T-helper 1 cell treated with Interleukin-12 subunit alpha and Interleukin-12 subunit beta and Interleukin-4 antibody, amounts not matched to agents 30 ng/mL and 1 ng/mL, for 36 hours (primary cell): ENCODE data around the gene ENPP3. TPM values are rescaled to one million over a fixed set of nuclear protein-coding genes. Genes with fewer than 3 reads are reported as not detected.
"Not testable (repeated sequence)": the region's sequence is repeated elsewhere in the genome, so short reads cannot be mapped to it uniquely, and the experiment has no call there.

Experiments
- intact Hi-C: fragments of 100-400 bp; cut with micrococcal nuclease; formaldehyde crosslinking; loops from one replicate; pipeline ENCODE4 v1.15.1; 2024
- total RNA-seq: library from RNA; stranded (reverse); gene quantifications from 2 replicates; pipeline ENCODE4 v1.2.3, GENCODE V29; 2022

ENPP3 gene
- total RNA-seq, 1 donor from 2014 or later, result 1.5 TPM

DNA sequence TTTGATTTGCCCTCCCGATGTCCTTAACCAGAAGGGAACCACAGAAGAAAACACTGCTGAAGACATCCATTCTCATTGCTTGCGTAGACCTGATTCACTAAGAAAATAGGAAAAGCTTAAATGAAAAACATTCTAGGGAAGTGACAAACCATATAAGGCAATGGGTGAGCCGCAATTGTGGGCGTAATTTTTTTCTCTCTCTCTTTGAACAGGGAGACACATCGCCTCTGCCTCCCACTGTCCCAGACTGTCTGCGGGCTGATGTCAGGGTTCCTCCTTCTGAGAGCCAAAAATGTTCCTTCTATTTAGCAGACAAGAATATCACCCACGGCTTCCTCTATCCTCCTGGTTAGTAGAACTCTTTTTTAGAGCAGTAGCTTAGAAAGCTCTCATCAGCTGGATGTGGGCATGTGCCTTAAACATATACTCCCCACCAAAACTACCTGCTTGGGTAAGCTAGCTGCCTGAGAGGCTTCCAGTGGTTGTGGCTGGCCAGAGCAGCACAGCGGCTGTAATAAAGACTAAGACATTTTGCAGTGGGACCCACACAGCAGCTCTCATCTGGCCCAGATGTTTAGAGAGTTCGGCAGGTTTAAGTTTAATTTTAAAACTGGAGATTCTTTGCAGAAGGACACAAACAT lies 96.4 kb downstream of the ENPP3 start:
- intact Hi-C loops, result no loop called here

- intact Hi-C loops, result no loop called here
Observed at GRCh38 chr6:131736003-131736596, 99.0 kb downstream of the ENPP3 start.

- intact Hi-C loops, result no loop called here
Observed at GRCh38 chr6:131736811-131737210, 99.7 kb downstream of the ENPP3 start.

GRCh38 chr6:131739136-131739535 lies 102.0 kb downstream of the ENPP3 start:
- intact Hi-C loops, result no loop called here

DNA sequence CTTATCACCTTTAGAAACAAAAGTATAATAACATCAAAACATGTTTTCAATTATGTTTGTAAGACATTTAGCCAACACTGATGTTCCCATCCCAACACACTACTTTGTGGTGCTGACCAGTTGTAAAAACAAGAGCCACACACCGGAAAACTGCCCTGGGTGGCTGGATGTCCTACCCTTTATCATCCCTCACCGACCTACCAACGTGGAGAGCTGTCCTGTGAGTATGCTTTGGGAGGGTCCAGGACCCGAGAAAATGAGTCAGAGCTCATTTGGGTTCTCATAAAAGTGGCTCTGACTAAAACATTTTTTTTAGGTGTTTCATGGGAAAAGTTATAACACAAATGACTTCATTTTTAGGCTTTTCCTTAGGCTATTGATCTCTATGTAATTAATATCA lies 103.1 kb downstream of the ENPP3 start:
- intact Hi-C loops, result no loop called here

DNA sequence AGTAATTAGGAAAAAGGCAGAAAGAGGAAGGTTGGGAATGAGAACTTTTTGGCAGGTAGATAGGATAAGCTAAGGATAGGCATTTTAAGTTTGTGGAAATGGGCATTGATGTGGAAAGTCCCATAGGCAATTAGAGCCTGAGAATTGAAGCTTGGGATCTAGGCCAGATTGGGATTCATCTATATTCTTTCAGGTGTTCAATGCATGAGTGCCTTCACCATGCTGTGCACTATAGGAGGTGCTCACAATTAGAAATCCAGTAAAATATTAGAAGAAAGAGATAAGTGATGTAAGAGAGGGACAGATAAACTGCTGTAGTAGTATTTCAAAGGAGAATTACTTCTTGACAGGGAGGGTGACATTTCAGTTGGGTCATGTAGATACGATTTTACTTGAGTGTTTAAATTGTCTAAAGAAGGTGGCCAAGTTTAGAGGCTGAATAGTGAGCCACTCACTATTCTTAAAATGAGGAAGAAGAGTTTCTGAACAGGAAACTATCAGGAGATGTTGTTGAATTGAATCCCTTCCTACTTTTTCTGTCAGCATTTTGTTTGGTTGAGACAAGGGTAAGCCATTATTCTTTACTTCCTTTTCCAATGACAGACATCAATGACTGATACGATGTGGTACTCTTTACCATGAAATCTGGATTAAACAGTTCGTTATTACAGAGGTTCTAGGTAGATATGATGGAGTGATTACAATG lies 104.7 kb downstream of the ENPP3 start:
- intact Hi-C loops, result no loop called here

DNA sequence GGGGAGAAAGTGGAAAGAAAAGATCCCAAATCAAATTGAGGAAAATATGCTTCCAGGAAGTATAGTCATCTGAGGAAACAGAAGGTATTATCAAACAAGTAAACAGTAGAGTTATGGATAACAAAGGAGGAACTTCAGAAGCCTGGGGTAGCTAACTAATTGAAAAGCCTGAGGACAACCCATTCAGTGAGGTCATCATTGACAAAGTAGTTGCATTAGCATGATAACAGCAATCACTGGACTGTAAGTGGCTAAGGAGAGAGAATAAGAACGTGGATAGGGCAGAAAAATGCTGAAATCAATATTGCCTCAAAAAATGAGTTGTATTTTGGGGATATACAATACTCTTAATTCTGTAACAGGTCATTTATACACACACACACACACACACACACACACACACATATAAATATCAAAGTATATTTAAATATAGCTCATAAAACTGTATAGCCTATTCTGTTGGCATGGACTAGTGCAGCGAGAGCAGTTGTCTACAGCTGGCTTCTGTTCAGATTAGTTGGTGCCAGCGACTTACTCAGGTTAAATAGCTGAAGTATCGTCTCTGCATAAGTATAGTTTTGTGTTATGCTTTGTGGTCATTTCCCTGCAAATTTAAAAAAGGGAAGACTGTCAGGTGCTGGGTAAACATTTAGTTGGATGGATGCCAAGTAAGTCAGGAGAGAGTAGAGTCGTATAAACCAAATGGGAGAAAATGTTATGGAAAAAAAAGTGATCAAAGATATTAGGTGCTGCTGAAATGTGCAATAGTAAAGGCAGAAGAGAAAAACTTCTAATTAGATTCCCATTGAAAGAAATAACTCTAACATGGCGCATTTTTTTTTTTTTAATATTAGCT lies 107.6 kb downstream of the ENPP3 start:
- intact Hi-C loops, result no loop called here

DNA sequence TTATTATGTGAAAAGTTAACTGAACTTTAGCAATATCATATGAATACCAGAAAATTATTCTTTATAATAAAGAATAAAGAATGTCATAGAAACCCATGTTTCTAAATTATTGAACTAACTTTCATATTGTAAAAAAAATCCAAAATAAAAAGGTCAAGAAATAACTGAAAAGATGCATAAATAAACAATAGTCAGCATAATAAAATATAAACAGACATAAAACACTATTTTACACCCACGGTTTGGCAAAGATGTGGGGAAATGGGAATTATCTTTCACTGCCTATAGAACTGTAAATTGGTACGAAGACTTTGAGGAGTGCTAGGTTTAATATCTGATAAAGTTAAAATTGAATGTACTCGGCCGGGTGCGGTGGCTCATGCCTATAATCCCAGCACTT lies 108.4 kb downstream of the ENPP3 start:
- intact Hi-C loops, result no loop called here

GRCh38 chr6:131747821-131748353 lies 110.8 kb downstream of the ENPP3 start:
- intact Hi-C loops, result no loop called here

GRCh38 chr6:131749023-131749422 lies 111.9 kb downstream of the ENPP3 start:
- intact Hi-C loops, result no loop called here

DNA sequence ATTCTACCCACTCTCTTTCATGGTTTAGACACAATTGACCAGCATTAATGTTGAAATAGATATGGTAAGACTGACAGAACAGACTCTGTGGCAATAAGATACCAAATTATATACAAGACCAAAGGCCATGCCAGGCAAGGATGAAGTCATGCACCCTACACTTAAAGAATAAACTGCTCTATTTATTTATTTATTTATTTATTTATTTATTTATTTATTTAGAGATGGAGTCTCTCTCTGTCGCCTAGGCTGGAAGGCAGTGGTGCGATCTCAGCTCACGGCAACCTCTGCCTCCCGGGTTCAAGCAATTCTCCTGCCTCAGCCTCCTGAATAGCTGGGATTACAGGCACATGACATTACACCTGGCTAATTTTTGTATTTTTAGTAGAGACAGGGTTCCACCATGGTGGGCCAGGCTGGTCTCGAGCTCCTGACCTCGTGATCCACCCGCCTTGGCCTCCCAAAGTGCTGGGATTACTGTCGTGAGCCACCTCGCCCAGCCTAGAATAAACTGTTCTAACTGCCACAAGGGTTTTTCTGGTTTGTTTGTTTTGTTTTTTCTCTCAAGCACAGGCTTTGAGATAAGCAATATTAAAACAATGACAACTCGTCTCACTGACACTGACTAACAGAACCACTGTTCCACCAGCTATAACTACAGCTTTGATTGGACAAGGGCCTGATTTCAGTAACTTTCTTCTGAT lies 114.1 kb downstream of the ENPP3 start:
- intact Hi-C loops, result not testable (repeated sequence)

- intact Hi-C loops, result no loop called here
Observed at GRCh38 chr6:131754088-131754487, 117.0 kb downstream of the ENPP3 start.

DNA sequence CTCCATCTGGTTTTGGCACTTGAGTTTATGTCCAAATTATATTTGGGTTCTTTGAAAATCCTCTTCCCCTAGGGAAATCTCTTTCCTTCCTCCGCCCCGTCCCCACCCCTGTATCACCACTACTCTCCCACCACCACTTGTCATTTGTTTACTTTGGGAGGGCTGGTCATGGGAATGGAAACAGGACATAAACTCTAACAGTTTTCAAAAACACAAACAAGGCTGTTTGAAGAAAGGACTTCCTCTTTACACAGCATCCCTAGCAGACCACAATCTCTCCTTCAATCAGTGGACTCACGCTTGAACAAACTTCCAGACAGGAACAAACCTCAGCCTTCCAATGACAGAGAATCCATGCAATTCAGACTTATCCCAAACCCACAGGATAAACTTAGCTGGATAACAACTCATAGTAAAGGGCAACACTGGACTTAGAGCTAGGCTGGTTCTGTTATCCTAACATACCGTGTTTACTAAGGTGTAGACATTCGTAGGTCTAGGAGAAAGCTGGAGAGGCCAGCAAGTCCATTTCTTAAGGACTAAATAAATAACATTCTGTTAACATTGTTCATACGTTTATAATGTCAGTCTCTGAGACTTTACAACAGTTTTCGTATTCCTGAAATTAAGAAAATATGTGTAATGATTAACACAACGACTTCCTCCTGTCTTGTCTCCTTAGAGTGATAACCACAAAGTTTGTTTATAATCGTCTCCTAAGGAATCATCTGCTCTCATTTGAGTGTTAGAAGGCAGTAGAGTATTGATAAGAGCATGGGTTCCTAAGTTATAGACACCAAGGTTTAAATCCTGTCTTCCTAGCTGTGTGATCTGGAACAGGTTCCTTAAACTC lies 117.8 kb downstream of the ENPP3 start:
- intact Hi-C loops, result no loop called here

GRCh38 chr6:131755597-131755996 lies 118.5 kb downstream of the ENPP3 start:
- intact Hi-C loops, result no loop called here

DNA sequence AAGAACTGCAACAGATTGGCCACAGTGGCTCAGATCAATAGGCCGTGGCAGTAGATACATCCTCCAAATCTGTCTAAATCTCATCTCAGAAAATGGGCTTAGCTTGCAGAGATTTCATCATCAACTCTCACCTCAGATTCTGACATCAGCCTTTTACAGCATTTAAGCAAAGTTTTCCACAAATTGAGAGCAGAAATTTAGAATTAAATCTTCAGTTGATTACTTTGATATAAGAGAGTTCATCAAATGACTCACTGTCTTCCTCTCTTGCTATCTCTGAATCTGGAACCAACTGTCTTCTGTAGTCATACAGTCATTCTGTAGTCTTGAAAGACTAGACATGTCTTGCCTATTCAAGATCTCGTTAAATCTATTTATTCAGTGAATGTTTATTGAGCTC lies 118.9 kb downstream of the ENPP3 start:
- intact Hi-C loops, result no loop called here

- intact Hi-C loops, result no loop called here
Observed at GRCh38 chr6:131758920-131759319, 121.8 kb downstream of the ENPP3 start.

- intact Hi-C loops, result no loop called here
Observed at GRCh38 chr6:131761060-131761761, 124.1 kb downstream of the ENPP3 start.

- intact Hi-C loops, result no loop called here
Observed at GRCh38 chr6:131761762-131762067, 124.6 kb downstream of the ENPP3 start.

- intact Hi-C loops, result no loop called here
Observed at GRCh38 chr6:131762984-131763383, 125.9 kb downstream of the ENPP3 start.

- intact Hi-C loops, result no loop called here
Observed at GRCh38 chr6:131763749-131764148, 126.6 kb downstream of the ENPP3 start.
